Thyroid gland (tissue), 4 donors: Measurements from ENCODE around the gene ACAT2. TPM values are rescaled to one million over a fixed set of nuclear protein-coding genes. Genes with fewer than 3 reads are reported as not detected.

ENCODE experiments used
- DNase-seq, 2 donors: peaks; one replicate each; pipeline ENCODE4 v3.0.0-alpha.2; 2019
- H3K27ac ChIP-seq, 3 donors: fragments of 200-600 bp; sonication (generic); 1 replicate in 2 of 3; 2 replicates in 1 of 3; pipeline ENCODE4 v1.5.1; 2016 to 2019; ENCODE audit warnings: mild to moderate bottlenecking in 1 of 3, moderate library complexity in 1 of 3
- H3K27me3 ChIP-seq: fragments of 200-600 bp; sonication (generic); one replicate; pipeline ENCODE4 v1.5.1; 2019
- H3K36me3 ChIP-seq, 2 donors: fragments of 200-600 bp; sonication (generic); one replicate each; pipeline ENCODE4 v1.5.1; 2016 to 2019
- H3K4me1 ChIP-seq, 2 donors: fragments of 200-600 bp; sonication (generic); one replicate each; pipeline ENCODE4 v1.5.1; 2017 to 2019
- H3K4me3 ChIP-seq, 3 donors: fragments of 200-600 bp; sonication (generic); replicated peaks in 1 of 3; 1 replicate in 2 of 3; 2 replicates in 1 of 3; pipeline ENCODE4 v1.5.1; 2016; ENCODE audit warnings: mild to moderate bottlenecking in 1 of 3
- H3K9me3 ChIP-seq: fragments of 200-600 bp; sonication (generic); one replicate; pipeline ENCODE4 v1.5.1; 2017
- POLR2A ChIP-seq, 2 donors: fragments of 450-650 bp; IDR thresholded peaks; one replicate each; pipeline ENCODE4 v1.6.1; 2017; ENCODE audit warnings: antibody characterized with exemption in 2 of 2, mild to moderate bottlenecking in 2 of 2, moderate library complexity in 1 of 2
- WGBS, 2 donors: methylation state at CpG; one replicate each; pipeline ENCODE4 v1.1.5; 2017; 5-methylcytosine and 5-hydroxymethylcytosine counted together
- intact Hi-C: fragments of 100-400 bp; cut with DNase I; formaldehyde crosslinking; loops from one replicate; pipeline ENCODE4 v1.15.1; 2023
- total RNA-seq, 4 donors: library from RNA; depleted of rRNA; stranded (reverse); fragments of >200 nt; gene quantifications; one replicate each; pipeline ENCODE4 v1.2.3, GENCODE V29; 2016
- TF ChIP-seq, protein P1 (sequence below), 6 experiments: fragments of 200-600 bp in 3 of 6; fragments of 450-650 bp in 3 of 6; sonication (generic) in 3 of 6; IDR thresholded peaks; one replicate each; pipeline ENCODE4 v1.5.1; 2016 to 2019; ENCODE audit warnings: antibody characterized with exemption in 6 of 6, mild to moderate bottlenecking in 2 of 6, inconsistent platforms in 1 of 6, moderate library complexity in 1 of 6

Gene ACAT2
- total RNA-seq, 4 donors from 2014 or later: 5.6 to 10.4 (median 7.0) TPM

- H3K9me3 ChIP-seq: no peaks in the 10 kb centered on the region
- intact Hi-C loops: no loop called here
- TF ChIP-seq POLR2A (IDR thresholded peaks at IDR 0.05): no peak
- TF ChIP-seq, protein P1, sequence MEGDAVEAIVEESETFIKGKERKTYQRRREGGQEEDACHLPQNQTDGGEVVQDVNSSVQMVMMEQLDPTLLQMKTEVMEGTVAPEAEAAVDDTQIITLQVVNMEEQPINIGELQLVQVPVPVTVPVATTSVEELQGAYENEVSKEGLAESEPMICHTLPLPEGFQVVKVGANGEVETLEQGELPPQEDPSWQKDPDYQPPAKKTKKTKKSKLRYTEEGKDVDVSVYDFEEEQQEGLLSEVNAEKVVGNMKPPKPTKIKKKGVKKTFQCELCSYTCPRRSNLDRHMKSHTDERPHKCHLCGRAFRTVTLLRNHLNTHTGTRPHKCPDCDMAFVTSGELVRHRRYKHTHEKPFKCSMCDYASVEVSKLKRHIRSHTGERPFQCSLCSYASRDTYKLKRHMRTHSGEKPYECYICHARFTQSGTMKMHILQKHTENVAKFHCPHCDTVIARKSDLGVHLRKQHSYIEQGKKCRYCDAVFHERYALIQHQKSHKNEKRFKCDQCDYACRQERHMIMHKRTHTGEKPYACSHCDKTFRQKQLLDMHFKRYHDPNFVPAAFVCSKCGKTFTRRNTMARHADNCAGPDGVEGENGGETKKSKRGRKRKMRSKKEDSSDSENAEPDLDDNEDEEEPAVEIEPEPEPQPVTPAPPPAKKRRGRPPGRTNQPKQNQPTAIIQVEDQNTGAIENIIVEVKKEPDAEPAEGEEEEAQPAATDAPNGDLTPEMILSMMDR (IDR thresholded peaks at IDR 0.05): no peak
- H3K27ac ChIP-seq: no peak overlapping the region
- DNase-seq: no peak
- WGBS, 2 donors: 90 to 96% methylated on average over 2 of the region's 2 CpGs
- H3K4me1 ChIP-seq: peaks cover 6% of the 10 kb centered on the region in 2 donors
- H3K27me3 ChIP-seq: no peaks in the 10 kb centered on the region
- no peak overlapping the region for H3K4me3 ChIP-seq
- peaks cover 36 to 54% of the 10 kb centered on the region in 2 donors for H3K36me3 ChIP-seq
Observed at GRCh38 chr6:159754401-159754800, 7.4 kb upstream of the ACAT2 start.

DNA sequence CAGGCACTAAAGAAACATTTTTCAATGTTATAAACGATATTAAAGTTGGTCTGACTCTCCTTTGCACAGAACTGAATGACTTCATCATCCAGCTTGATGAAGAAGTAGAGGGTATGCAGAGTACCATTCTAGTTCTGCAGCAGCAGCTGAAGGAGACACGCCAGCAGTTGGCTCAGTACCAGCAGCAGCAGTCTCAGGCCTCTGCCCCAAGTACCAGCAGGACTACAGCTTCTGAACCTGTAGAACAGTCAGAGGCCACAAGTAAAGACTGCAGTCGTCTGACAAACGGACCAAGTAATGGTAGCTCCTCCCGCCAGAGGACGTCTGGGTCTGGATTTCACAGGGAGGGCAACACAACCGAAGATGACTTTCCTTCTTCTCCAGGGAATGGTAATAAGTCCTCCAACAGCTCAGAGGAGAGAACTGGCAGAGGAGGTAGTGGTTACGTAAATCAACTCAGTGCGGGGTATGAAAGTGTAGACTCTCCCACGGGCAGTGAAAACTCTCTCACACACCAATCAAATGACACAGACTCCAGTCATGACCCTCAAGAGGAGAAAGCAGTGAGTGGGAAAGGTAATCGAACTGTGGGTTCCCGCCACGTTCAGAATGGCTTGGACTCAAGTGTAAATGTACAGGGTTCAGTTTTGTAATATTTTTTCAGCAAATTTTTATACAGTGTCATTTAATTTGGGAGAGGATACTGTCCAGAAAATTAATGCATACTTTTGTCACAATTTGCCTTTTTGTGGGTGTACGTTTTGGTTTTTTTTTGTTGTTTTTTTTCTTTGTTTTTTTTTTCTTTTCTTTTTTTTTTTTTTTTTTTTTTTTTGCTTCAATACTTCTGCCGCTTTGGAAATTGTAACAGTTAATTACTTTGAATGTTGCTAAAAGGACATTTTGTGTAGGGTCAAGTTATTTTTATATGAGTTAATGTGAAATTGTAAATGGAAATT, 6.6 kb upstream of the ACAT2 start:
- 76 to 78% methylated on average over 15 of the region's 15 CpGs for WGBS, 2 donors
- H3K27ac ChIP-seq: no peak overlapping the region
- H3K27me3 ChIP-seq: no peaks in the 10 kb centered on the region
- peaks cover 6% of the 10 kb centered on the region in 2 donors for H3K4me1 ChIP-seq
- intact Hi-C loops: no loop called here
- H3K36me3 ChIP-seq: peaks cover 28 to 50% of the 10 kb centered on the region in 2 donors
- TF ChIP-seq POLR2A (IDR thresholded peaks at IDR 0.05): no peak
- TF ChIP-seq, protein P1 (IDR thresholded peaks at IDR 0.05): no peak
- H3K4me3 ChIP-seq: no peak overlapping the region
- peak in 1 of 2 donors; percentile 16 for DNase-seq
- H3K9me3 ChIP-seq: no peaks in the 10 kb centered on the region

GRCh38 chr6:159756508-159756907, 5.3 kb upstream of the ACAT2 start:
- no peak overlapping the region for H3K4me3 ChIP-seq
- 41 to 45% methylated on average over 4 of the region's 4 CpGs for WGBS, 2 donors
- TF ChIP-seq, protein P1 (IDR thresholded peaks at IDR 0.05): no peak
- TF ChIP-seq POLR2A (IDR thresholded peaks at IDR 0.05): no peak
- intact Hi-C loops: no loop called here
- peaks cover 23 to 43% of the 10 kb centered on the region in 2 donors for H3K36me3 ChIP-seq
- no peaks in the 10 kb centered on the region for H3K9me3 ChIP-seq
- H3K4me1 ChIP-seq: peaks cover 13 to 15% of the 10 kb centered on the region in 2 donors
- H3K27ac ChIP-seq: no peak overlapping the region
- H3K27me3 ChIP-seq: no peaks in the 10 kb centered on the region
- peak; percentile 35 to 50 for DNase-seq

DNA sequence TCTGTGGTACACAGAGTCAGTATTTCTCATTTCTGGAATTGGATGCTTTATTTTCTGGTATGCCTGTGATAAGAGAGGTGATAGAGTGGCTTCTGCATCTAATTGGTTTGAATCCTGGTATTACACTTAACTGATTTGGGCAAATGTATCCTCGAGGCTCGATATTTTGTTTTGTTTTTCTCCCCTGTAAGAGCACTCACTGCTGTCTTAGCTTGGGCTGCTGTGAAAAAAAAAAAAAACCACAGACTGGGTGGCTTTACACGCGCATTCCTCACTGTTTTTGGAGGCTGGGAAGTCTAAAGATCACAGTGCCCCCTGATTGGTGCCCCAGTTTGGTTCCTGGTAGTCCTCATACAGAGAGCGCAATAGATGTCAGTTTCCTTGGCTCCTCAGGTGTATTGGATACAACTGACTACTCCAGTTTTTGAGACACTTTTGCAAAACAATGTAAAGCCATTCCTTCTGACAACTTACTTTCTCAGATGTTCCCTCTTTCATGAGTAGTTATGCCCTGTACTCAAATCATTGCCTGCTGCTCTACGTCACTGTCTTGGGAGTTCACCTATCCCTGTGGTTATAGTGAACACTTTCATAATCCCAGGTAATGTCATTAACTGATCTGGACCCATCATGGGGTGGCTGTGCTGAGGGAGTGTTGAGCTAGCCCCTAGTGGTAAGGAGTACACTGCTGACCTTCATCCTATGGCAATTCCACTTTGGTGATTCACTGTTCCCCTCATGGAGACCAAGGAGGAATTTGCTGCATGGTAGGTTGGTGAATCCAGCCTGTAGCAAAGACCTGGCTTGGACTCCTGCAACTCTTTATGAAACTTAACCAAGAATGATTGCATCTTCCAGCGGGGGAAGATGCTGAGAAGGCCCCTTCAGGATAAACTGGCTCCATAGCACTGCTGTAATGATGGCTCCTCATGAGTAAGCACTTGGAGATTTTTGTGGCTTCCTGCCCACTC, 3.5 kb upstream of the ACAT2 start:
- intact Hi-C loops: no loop called here
- Histone ChIP-seq H3K27me3 (no peaks in the 10 kb centered on the region), H3K36me3 (peaks cover 11 to 33% of the 10 kb centered on the region in 2 donors), H3K27ac (no peak overlapping the region), H3K4me1 (peaks cover 21 to 22% of the 10 kb centered on the region in 2 donors), H3K9me3 (no peaks in the 10 kb centered on the region), H3K4me3 (no peak overlapping the region)
- DNase-seq: no peak
- TF ChIP-seq, protein P1 (IDR thresholded peaks at IDR 0.05): no peak
- TF ChIP-seq POLR2A (IDR thresholded peaks at IDR 0.05): no peak
- WGBS, 2 donors: 80 to 84% methylated on average over 7 of the region's 7 CpGs
